Measurements from ENCODE around the gene EN2.

EN2 gene

DNA sequence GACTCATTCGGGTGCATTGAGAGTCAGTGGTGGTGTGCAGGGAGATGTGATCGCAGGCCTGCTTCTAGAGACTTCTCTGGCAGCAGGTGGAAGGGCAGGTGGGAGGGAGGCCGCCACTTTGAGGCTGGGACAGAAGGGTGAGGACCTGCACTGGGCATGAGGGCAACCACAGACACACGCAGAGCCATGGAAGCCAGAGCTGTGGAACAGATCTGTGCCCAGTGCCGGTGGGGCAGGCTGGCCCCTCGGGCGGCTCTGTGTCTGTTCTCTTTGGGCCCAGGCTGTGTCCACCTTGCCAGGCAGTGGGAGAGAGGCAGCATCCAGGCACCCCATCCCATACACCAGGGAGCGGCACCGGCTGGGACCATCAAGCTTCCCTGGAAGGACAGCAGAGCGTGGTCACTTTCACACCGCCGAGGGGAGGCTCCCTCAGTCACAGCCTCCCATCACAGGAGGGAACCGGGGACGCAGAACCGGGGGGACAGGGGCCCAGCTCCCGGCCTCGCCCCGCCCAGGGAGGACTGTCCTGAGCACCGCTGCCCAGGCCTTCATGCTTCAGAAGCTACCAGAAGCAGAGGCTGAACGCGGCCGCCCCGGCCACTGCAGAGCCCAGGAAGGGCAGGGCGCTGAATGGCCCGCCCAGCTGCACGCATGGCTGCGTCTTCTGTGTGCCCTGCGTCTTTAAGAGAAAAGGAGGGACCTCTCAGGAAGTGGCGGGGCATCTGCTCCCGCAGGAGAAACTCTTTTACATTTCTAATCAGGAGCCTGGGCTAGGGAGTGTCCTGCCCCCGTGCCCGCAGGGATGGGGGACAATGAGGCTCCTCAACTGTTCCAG is 32.1 kb downstream of the EN2 start:
- DNase-seq (ENCODE audit: insufficient read length, low spot score): no peak
- TF ChIP-seq, protein P1, sequence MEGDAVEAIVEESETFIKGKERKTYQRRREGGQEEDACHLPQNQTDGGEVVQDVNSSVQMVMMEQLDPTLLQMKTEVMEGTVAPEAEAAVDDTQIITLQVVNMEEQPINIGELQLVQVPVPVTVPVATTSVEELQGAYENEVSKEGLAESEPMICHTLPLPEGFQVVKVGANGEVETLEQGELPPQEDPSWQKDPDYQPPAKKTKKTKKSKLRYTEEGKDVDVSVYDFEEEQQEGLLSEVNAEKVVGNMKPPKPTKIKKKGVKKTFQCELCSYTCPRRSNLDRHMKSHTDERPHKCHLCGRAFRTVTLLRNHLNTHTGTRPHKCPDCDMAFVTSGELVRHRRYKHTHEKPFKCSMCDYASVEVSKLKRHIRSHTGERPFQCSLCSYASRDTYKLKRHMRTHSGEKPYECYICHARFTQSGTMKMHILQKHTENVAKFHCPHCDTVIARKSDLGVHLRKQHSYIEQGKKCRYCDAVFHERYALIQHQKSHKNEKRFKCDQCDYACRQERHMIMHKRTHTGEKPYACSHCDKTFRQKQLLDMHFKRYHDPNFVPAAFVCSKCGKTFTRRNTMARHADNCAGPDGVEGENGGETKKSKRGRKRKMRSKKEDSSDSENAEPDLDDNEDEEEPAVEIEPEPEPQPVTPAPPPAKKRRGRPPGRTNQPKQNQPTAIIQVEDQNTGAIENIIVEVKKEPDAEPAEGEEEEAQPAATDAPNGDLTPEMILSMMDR (IDR thresholded peaks at IDR 0.05; ENCODE audit: insufficient read depth, missing control alignments): no peak
- FAIRE-seq: no peak

DNA sequence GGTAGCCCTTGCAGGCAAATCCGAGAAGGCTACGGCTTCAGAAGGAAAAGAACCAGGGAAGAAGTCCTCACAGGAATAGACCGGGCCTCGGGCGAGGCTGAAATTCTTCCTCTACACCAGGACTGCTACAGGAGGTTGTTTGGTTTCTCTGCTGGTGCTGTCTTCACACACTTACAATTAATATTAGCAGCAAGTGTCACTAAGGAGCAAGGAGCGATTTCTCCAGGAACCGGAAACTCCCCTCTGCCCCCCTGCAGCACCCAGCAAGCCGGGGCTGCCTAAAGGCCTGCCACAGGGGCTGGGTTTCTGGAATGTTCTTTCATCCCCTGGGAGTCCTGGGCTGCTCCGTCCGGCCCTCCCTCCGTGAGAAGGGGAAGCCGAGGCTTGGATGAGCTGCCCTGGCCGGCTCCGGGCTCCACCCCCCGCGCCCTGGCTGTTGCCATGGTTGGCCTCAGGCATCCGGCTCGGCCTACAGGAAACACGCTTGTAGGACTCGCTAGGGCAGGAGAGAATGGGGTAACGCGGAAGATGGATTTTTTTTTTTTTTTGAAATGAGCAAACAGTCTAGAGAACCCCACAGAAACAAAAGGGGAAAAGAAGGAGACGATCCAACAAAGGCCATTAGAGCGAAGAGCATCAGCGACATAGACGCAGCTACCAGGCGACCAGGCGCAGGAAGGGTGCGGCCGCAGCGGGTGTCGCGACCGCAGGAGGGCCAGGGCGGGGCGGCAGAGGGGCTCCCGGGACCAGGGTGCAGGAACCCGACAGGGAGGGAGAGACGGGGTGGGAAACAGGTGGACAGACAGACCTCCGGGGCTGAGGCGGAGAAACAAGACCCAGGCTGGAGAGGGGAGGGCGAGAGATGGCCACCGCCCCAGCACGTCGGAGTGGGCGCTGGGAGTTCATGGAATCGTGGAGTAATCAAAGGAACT is 33.0 kb downstream of the EN2 start:
- no peak for FAIRE-seq
- TF ChIP-seq, protein P1 (IDR thresholded peaks at IDR 0.05; ENCODE audit: insufficient read depth, missing control alignments): no peak
- no peak for DNase-seq (ENCODE audit: insufficient read length, low spot score)

DNA sequence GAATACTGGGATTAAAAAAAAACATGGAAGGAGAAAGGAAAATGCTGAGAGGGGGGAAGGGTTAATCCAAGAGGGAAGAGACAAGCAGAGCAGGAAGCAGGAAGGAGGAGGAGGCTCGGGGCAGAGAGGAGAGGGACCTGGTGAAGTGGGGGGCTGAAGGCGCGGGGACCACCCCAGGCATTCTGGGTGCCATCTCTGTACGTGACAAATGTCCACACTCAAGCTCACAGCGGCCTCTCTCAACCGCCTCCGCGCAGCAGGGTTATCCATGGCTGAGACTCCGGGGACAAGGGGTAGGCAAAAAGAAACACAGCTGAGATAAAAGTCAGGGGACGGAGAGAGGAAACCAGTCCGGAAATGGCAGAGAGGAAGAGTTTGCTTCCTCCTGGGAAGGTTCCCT is 33.9 kb downstream of the EN2 start:
- no peak for DNase-seq (ENCODE audit: insufficient read length, low spot score)
- TF ChIP-seq, protein P1 (IDR thresholded peaks at IDR 0.05; ENCODE audit: insufficient read depth, missing control alignments): no peak
- FAIRE-seq: no peak

DNA sequence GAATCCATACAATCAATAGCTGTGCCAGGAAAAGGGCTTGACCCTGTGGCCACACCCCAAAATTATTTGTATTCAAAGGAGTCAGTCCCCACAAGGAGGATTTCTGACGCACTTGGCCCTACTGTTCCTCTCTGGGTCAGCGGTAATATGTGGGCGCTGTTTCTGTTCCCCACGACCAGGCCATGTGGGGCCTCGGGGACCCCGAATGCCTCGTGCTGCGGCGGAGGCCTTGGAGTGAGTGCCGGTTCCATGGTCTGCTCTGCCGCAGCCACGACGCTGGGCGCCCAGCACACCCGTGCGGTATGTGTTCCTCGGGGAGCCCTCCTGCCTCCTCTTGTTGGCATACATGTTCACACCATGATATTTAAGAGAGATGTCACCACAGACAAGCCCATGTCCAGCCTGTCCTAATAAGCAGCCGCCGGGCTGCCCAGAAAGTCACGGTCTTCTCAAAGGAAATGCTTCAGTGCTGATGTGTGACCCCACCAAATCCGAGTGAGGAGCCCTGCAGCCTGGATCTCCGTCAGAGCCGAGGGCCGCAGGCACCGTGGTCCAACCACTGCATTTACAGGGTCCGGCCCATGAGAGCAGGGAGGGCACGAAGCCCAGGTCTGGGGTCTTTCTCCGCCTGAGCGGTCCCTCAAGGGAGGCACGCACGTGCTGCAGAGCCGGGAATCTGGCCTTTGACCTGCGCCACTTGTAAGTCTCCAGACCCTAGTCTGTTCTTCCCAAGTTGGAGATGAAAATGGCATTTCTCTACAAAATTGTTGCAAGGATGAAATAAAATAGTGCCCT is 36.0 kb downstream of the EN2 start:
- DNase-seq (ENCODE audit: insufficient read length, low spot score) (no peak), FAIRE-seq (no peak)
- TF ChIP-seq, protein P1 (IDR thresholded peaks at IDR 0.05; ENCODE audit: insufficient read depth, missing control alignments): no peak

DNA sequence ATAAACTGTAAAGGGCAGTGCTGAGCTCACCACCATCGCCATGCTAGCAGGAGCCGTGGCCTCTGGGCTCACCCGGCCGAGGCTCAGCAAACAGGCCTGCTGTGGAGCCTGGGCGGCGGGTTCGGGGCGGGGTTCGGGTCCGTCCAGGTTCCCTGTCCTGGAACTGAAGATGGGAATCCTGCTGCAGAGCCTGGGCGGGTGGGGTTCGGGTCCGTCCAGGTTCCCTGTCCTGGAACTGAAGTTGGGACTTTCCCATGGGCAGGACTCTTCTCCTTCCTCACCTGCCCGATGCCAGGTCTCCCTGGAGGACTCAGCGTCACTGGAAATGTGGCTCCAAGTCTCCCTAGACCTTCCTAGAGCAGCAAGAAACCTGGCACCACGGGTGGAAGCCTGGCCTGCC is 36.6 kb downstream of the EN2 start:
- TF ChIP-seq, protein P1 (IDR thresholded peaks at IDR 0.05; ENCODE audit: insufficient read depth, missing control alignments): no peak
- no peak for FAIRE-seq

DNA sequence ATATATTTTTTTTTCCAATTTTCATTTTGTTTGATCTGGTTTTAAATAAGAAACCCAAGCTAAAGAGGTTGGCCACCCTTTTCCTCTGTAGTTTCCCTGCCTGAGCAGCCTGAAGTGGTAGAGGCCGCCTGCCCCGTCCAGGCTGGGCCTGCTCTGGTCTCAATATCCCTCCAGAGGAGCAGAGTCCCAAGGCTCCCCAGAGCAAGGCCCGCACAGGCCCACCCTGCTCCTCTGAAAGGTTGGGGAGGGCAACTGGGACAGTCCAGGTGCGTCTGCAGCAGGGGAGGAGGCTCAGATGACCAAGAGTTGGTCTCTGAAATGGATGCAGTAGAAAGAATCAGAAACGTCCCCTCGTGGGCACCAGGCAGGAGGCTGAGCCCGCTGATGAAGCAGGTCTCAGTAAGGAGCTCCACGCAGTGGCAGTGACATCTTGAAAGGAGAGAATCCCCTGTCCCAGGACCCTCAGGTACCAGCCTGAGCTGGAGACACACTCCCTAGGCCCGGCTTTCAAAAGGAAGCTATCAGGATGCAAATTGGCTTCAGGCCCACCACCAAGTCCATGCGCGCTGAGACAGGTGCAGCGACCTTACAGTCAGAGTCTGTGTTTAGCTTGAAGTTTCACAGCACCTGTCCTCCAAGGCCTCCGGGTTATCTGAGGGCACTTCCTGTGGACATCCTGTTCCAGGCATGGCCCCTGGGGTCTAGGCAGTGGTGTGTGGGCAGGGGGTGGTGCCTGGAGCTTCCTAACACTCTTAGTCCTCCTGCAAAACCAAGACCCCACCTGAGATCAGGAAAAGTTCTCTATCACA is 37.7 kb downstream of the EN2 start:
- DNase-seq (ENCODE audit: insufficient read length, low spot score) (no peak), FAIRE-seq (no peak)
- TF ChIP-seq, protein P1 (IDR thresholded peaks at IDR 0.05; ENCODE audit: insufficient read depth, missing control alignments): no peak

More for the DNA sequence above, 36.6 kb downstream of the EN2 start:
- DNase-seq (ENCODE audit: insufficient read length, low spot score): no peak

All from D721Med (cell line).